GM19023 (cell line): ENCODE measurements around the gene TOB1.
"Not testable (repeated sequence)": the region's sequence is repeated elsewhere in the genome, so short reads cannot be mapped to it uniquely, and the experiment has no call there.

ENCODE experiments used
- ATAC-seq: cut with Tn5 transposase; IDR thresholded peaks from one replicate; pipeline ENCODE4 v1.9.1; 2021; ENCODE audit warnings: mild to moderate bottlenecking, moderate library complexity; ENCODE audit not compliant: unreplicated experiment

Gene TOB1

DNA sequence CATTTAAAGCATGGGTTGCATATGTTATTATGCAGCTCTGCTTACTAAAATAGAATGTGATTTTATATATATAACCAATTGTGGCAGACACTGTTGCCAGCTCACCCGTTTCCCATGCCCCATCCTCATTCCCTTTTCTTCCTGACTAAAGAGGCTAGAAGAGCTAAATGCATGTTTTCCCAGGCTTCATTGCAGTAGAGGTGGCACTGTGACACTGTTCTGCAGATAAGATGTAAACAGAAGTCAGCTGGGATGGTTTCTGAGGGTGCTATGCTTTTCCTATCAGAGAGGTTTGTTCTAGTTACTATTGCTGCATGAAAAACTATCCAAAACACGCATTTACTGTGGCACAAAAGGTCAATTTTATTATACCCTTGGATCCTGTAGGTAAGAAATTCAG lies 5.7 kb upstream of the TOB1 start:
- ATAC-seq: no peak

GRCh38 chr17:50871364-50871763 lies 5.2 kb upstream of the TOB1 start:
- ATAC-seq: no peak

DNA sequence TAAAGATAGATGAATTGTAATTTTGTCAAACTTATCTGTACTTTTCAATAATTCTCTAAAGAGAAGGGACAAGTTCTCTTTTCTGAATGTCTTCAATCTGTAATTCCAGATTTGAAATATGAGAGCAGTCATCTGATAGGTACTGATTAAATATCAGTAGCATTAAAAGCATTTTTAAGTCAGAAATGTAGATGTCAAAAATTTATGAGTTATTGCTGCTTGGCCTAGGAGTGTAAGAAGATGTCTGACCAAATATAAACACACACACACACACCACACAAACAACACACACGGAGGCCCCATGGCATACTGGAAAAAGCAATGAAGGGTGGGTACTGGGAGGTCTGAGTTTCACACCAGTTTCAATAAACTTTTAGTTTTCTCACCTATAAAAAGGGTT lies 2.4 kb upstream of the TOB1 start:
- ATAC-seq: no peak

DNA sequence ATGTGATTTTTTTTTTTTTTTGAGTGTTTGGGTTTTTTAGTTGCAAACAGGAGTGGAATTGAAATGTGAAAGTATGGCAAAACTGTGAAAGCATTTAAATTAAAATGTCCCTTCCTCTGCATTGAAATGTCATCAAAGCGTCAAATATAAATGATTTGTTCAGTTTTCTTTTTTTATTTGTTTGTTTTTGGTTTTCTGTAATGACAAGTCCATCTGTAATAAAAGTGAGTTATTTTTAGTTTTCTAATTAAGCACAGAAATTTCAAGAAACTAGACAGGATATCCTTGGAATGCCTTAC lies 1.9 kb upstream of the TOB1 start:
- ATAC-seq: no peak

DNA sequence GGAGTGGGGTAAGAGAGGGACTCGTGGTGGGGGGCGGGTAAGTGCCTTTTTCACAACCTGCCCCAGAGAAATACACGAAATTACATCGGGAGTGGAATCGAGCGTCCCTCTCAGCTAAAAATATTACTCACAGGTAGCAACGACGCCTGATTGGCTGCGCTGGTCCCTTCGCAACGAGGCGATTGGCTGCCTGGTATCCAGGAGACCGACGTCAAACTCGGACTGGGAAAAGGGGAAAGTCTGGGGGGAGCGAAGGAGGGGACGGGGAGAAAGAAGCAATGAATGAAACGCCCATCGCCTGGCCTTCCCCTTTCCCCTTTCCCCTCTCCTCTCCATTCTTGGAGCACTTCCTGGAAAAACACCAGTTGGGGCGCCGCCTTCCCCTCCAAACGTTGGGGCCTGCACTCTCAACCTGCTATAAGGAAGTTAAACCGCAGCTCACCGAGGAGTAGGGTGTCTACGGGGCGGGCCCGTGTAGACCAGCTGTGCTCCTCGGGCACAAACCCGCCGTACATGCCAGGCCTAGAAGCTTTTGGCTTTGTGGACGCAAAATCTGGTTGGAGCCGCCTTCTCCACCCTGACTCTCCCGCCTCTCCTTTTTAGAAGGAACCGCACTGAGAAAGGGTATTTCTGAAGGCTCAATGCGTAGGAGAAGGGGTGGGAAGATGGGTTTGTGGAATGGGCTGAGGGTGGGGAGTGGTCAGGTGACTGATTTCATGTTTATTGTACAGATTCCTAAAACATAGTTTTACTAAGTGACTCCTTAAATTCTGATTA lies 1.4 kb upstream of the TOB1 start:
- peak; percentile 44 for ATAC-seq

- peak; percentile 19 for ATAC-seq
Observed at GRCh38 chr17:50866950-50867362, 802 bp upstream of the TOB1 start.

DNA sequence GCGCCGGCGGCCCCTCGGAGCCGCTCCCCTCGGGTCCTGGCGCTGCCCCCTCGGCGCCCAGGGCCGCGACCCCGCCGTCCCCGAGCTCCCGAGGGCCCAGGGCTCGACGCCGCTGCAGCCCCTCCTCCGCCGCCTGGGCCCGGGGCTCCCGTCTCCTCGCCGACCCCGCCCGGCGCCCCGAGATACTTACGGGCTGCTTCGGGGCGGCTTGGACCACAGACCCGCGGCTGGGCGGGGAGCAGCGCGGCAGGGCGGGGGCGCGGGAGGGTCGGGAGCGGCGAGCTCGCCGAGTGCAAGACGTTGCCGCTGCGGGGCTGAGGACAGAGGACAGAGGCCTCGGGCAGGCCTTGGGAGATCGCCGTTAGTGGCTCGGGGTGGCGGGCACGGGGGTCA lies 290 bp downstream of the TOB1 start:
- peak; percentile 10 for ATAC-seq

DNA sequence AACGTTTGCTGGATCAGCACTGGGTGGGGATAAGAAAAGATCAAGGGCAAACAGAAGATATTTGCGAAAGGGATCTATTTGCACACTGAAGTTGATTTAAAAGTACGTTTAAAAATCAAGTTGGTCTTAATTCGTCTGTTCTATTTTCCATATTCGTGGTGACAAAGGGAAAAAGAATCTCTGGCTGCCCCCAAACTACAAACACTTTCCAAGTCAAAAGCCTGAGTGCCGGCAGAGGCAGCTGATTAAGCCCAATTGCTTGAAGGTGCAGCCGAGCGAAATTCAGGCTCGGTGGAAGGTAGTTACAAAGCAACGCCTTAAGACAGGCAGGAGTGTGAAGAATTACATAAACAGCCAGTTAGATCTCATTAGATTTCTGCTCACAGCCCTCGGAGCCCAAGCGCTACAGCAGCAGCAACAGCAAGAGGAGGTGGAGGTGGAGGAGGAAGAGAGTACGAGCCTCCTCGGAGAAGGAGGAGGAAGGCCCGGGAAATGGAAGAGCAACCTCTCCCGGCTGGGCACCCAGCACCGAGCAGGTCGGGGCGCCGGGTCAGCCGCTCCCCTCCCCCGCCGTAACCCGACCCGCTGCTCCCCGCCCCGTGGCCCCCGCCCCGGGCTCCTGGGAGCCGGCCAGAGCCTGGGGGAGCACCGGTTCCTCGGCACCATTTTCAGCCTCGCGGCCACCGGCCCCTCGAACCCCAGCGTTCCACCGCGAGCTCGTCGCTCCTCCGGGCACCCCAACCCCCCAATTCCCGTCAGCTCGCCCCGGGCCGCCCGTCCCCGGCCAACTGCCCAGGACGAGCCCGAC lies 890 bp downstream of the TOB1 start:
- peak; percentile 18 for ATAC-seq

- ATAC-seq: no peak
Observed at GRCh38 chr17:50864747-50865059, 1.5 kb downstream of the TOB1 start.

DNA sequence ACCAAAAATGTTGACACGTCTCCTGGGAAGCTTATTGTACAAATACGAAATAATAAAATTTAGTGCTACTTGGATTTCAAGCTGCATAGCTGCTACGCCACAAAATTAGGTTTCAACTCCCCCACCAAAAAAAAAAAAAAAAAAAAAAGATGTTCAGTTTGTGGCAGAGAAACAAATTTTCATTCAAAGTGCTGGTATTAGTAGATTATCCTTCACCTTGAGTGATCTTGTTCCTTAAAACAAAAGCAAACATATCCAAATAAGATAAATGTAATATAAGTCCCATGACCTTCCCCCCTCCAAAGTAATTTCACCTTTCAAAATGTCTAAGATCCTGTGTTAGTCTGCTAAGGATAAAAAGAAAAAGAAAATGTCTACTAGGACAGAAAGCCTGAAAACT lies 2.2 kb downstream of the TOB1 start:
- ATAC-seq: no peak

- no peak for ATAC-seq
Observed at GRCh38 chr17:50863221-50863843, 2.8 kb downstream of the TOB1 start.

DNA sequence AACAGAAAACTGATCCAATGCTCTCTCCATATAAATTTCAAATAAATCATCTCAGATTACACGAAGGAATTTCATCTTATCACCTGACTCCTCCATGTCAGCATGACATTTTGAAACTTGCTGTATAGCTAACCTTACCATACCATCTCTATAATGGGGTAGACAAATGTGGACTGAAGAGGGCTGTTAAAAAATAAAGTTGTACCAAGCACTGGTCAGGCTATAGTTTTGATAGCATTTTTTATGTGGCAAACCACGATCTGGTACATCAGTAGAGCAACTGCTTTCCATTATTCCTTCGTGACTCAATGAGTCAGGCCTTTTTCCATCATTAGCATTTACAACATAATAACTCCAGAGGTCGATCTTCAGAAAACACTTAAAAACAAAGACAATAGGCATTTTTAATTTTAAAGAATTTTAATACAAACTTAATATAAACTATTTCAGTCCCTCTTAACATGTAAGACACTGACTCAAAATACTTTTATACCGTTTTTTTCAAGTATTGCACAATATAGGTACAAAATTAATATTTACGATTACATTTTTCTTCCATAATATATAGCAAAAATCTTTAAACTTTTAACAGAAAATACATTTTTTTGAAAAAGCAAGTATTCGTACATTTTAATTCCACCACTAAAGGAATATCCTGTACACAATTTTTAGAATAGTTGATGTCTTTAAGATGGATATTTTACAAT lies 4.2 kb downstream of the TOB1 start:
- no peak for ATAC-seq

GRCh38 chr17:50861334-50861676 lies 4.8 kb downstream of the TOB1 start:
- no peak for ATAC-seq

DNA sequence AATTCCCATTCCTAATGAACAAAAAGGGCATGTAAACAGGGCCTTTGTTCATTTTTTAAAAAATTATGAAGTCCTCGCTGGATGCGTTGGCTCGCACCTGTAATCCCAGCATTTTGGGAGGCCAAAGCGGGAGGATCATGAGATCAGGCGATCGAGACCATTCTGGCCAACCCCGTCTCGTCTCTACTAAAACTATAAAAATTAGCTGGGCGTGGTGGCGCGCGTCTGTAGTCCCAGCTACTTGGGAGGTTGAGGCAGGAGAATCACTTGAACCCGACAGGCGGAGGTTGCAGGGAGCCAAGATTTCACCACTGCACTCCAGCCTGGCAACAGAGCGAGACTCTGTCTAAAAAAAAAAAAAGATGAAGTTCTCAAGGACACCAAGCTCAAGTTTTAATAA lies 6.4 kb downstream of the TOB1 start:
- ATAC-seq: not testable (repeated sequence)

GRCh38 chr17:50858486-50859225 lies 7.5 kb downstream of the TOB1 start:
- no peak for ATAC-seq

DNA sequence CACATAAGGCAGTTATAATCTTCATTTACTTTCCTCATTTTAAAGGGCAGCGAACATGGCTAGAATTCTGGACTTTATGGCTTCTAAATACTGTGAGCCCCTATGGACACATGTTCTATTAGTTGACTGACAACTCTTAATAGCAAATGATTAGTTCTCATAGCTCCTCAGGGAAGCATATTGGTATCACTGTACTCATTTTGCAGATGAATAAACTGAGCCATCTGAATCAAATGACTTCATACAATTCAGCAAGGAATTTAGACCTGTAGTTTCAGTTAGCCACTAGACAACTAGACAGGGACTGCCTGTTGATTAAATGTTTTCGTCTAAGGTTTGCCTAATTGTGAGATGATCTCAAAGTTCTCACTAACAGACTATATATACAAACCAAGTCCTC lies 9.7 kb downstream of the TOB1 start:
- ATAC-seq: no peak

DNA sequence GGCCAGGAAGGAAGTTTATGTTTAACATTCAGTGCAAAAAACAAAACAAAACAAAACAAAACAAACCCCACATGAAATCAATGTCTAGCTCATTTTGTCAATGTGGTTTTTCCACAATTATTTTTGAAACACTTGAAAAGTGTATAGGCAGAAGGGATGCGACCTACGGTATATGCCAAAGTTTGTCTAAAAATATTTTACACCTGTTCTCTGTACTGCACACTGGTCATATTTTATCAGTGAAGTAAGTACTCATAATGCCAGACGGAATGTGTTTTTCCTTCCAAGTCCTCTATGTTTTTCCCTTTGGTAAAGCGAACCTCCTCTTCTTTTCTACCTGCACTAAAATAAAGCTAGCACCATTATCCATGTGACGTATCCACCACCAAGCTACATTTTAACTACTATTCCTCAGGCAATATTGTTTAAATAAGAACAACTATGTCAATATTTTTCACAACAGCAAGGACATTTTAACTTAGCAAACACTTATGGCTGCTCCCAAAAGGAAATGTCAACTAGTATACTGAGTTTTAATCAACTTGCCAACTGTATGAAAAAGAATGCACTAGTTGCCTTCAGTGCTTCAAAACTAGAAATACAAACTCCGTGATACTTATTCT lies 10.3 kb downstream of the TOB1 start:
- no peak for ATAC-seq

- ATAC-seq: no peak
Observed at GRCh38 chr17:50853781-50854180, 12.4 kb downstream of the TOB1 start.

GRCh38 chr17:50853015-50853615 lies 13.0 kb downstream of the TOB1 start:
- ATAC-seq: no peak

- ATAC-seq: no peak
Observed at GRCh38 chr17:50850640-50851039, 15.5 kb downstream of the TOB1 start.
